K562 (cell line): ENCODE results near the gene GLIPR2. TPM values are rescaled to one million over a fixed set of nuclear protein-coding genes. Genes with fewer than 3 reads are reported as not detected.

Experiments
- ATAC-seq: fragments of 200-7000 bp; cut with Tn5 transposase; 3 replicates; pipeline ENCODE4 v1.9.1; 2020; ENCODE audit warnings: moderate library complexity
- BruUV-seq: library from RNA; stranded (reverse); fragments of 400-500 nt; replicated peaks from 2 replicates; lab custom pipeline; 2021; lab: Mats Ljungman, UMichigan
- CTCF ChIA-PET: fragments of 300-600 bp; formaldehyde crosslinking; extraction: SDS; loops from one replicate; lab custom pipeline; 2021; ENCODE audit warnings: low intra/inter-chr PET ratio; lab: Yijun Ruan, JAX
- POLR2A ChIA-PET: fragments of 300-600, 350-650 bp; sonication (Branson Sonifier 250); formaldehyde crosslinking; extraction: SDS; loops from one replicate; lab custom pipeline; 2021; ENCODE audit warnings: antibody characterized with exemption, inconsistent platforms; lab: Yijun Ruan, JAX
- DNase-seq, 4 experiments: peaks; one replicate each; pipeline versions ENCODE4 v3.0.0 to v3.0.0-alpha.2; 2011 to 2018; ENCODE audit warnings: low spot score in 3 of 4, mixed read lengths in 3 of 4; ENCODE audit errors: extremely low read depth in 1 of 4
- FAIRE-seq: peaks from 2 replicates; lab custom pipeline; 2011; peaks lifted over from hg19 to GRCh38; lab: Jason Lieb, UNC
- H2AFZ ChIP-seq: 2 replicates; pipeline ENCODE4 v1.6.0; 2011; ENCODE audit warnings: low read depth, low read length, control low read depth, inconsistent platforms
- H3K27ac ChIP-seq: fragments of 200-600 bp; 3 replicates; pipeline ENCODE4 v1.8.0; 2011; ENCODE audit warnings: low read depth, mild to moderate bottlenecking, control low read depth, inconsistent platforms, low read length, moderate library complexity, mixed read lengths; ENCODE audit errors: extremely low read depth
- H3K27me3 ChIP-seq, 2 experiments: fragments of 300-600 bp in 1 of 2; 2 replicates in 1 of 2; 3 replicates in 1 of 2; pipeline versions ENCODE4 v1.6.0 to v1.8.0; 2011; ENCODE audit warnings: inconsistent platforms in 2 of 2, low read length in 2 of 2, mild to moderate bottlenecking in 1 of 2, mixed read lengths in 1 of 2, moderate library complexity in 1 of 2; ENCODE audit not compliant: control insufficient read depth in 2 of 2, insufficient read depth in 2 of 2
- H3K36me3 ChIP-seq: fragments of 300-600 bp; 3 replicates; pipeline ENCODE4 v1.8.0; 2011; ENCODE audit warnings: mild to moderate bottlenecking, low read length, inconsistent platforms; ENCODE audit not compliant: control insufficient read depth, insufficient read depth
- H3K4me1 ChIP-seq, 2 experiments: fragments of 200-600 bp in 1 of 2; replicated peaks in 1 of 2; 2 replicates in 1 of 2; 3 replicates in 1 of 2; pipeline versions ENCODE4 v1.5.1 to v1.8.0; 2011; ENCODE audit warnings: inconsistent platforms in 2 of 2, low read length in 2 of 2, mild to moderate bottlenecking in 1 of 2, mixed read lengths in 1 of 2, moderate library complexity in 1 of 2; ENCODE audit not compliant: control insufficient read depth in 2 of 2, insufficient read depth in 2 of 2
- H3K4me2 ChIP-seq: 2 replicates; pipeline ENCODE4 v1.6.1; 2011; ENCODE audit warnings: low read length, control low read depth, inconsistent platforms, mixed read lengths; ENCODE audit not compliant: insufficient read depth
- H3K4me3 ChIP-seq: fragments of 200-600 bp; sonication (generic), shearing (Covaris generic); 2 replicates; pipeline ENCODE4 v1.5.1; 2016; ENCODE audit warnings: control low read depth, inconsistent platforms
- H3K79me2 ChIP-seq: fragments of 200-600 bp; 3 replicates; pipeline ENCODE4 v1.8.0; 2011; ENCODE audit warnings: low read length, inconsistent platforms; ENCODE audit not compliant: control insufficient read depth, insufficient read depth
- H3K9ac ChIP-seq, 2 experiments: 2 replicates each; pipeline versions ENCODE4 v1.6.0 to v1.6.1; 2011; ENCODE audit warnings: low read depth in 2 of 2, low read length in 2 of 2, control low read depth in 1 of 2, inconsistent platforms in 1 of 2, mild to moderate bottlenecking in 1 of 2, mixed read lengths in 1 of 2; ENCODE audit not compliant: insufficient read depth in 1 of 2
- H3K9me1 ChIP-seq: one replicate; pipeline ENCODE4 v1.6.0; 2011; ENCODE audit warnings: inconsistent platforms, mild to moderate bottlenecking, low read length, moderate library complexity; ENCODE audit not compliant: control insufficient read depth, insufficient read depth
- H3K9me3 ChIP-seq: replicated peaks from 2 replicates; pipeline ENCODE4 v1.5.1; 2011; ENCODE audit warnings: low read depth, low read length, inconsistent platforms; ENCODE audit not compliant: control insufficient read depth, insufficient read depth
- H4K20me1 ChIP-seq: replicated peaks from 2 replicates; pipeline ENCODE4 v1.6.1; 2011; ENCODE audit warnings: low read length, inconsistent platforms, mixed read lengths; ENCODE audit not compliant: control insufficient read depth, insufficient read depth
- HOXB6 ChIP-seq: fragments of 250-450 bp; sonication (Bioruptor Pico); IDR thresholded peaks from 2 replicates; pipeline ENCODE4 v1.5.1; 2022; ENCODE audit warnings: mild to moderate bottlenecking, borderline replicate concordance
- JUND ChIP-seq, 2 experiments: IDR thresholded peaks; 2 replicates in 1 of 2; 3 replicates in 1 of 2; pipeline ENCODE4 v1.6.1; 2011; ENCODE audit warnings: borderline replicate concordance in 2 of 2, low read depth in 2 of 2, low read length in 2 of 2, improper control_type of control experiment in 1 of 2, missing biosample characterization in 1 of 2, missing genetic modification characterization in 1 of 2, missing genetic modification reagents in 1 of 2
- MYNN ChIP-seq, 2 experiments: sonication (generic); formaldehyde crosslinking in 1 of 2; IDR thresholded peaks; 2 replicates each; pipeline versions ENCODE4 v1.5.0 to v1.6.1; 2016 to 2020; ENCODE audit warnings: antibody characterized with exemption in 1 of 2, missing genetic modification reagents in 1 of 2
- NFIC ChIP-seq: fragments of 450-650 bp; IDR thresholded peaks from 2 replicates; pipeline ENCODE4 v1.6.1; 2017; ENCODE audit warnings: mild to moderate bottlenecking, inconsistent platforms
- POU5F1 ChIP-seq: fragments of 150-350 bp; IDR thresholded peaks from 2 replicates; pipeline ENCODE4 v1.6.1; 2014; ENCODE audit warnings: borderline replicate concordance, low read length, low read depth, mild to moderate bottlenecking; ENCODE audit not compliant: partially characterized antibody
- RBM34 ChIP-seq: fragments of 200-400 bp; formaldehyde crosslinking; IDR thresholded peaks from 2 replicates; pipeline ENCODE4 v1.6.1; 2018; ENCODE audit warnings: low read length, borderline replicate concordance; ENCODE audit not compliant: insufficient read depth
- TARDBP ChIP-seq: fragments of 450-650 bp; IDR thresholded peaks from 2 replicates; pipeline ENCODE4 v1.6.1; 2016
- ZNF589 ChIP-seq: fragments of 200-800 bp; sonication (Bioruptor generic); IDR thresholded peaks from 2 replicates; pipeline ENCODE4 v1.6.1; 2016; ENCODE audit warnings: low read depth, missing genetic modification characterization, missing compliant biosample characterization
- WGBS: fragments of 100-300 bp; shearing (Covaris generic); methylation state at CpG from one replicate; pipeline ENCODE4 v1.1.6; 2016; ENCODE audit warnings: low coverage, mixed read lengths; ENCODE audit not compliant: insufficient coverage; ENCODE audit errors: missing lambda C conversion rate; 5-methylcytosine and 5-hydroxymethylcytosine counted together
- in situ Hi-C: fragments of 300-500 bp; cut with MboI; formaldehyde crosslinking; loops from 4 replicates; pipeline ENCODE4 v1.15.0; 2018; ENCODE audit warnings: inconsistent platforms, mixed read lengths
- intact Hi-C: fragments of 100-400 bp; cut with micrococcal nuclease; formaldehyde crosslinking; loops from 2 replicates; pipeline ENCODE4 v1.14.2; 2022
- polyA plus RNA-seq, 8 experiments: library from polyadenylated mRNA; depleted of rRNA in 4 of 8; stranded (reverse) in 5 of 8; unstranded in 3 of 8; fragments of >200 nt; fragmentation: Nextera tagmentation in 2 of 8; fragmentation: Illumina TruSeq in 1 of 8; extraction: Ambion mirVana in 2 of 8; extraction: Trizol in 1 of 8; gene quantifications; 2 replicates each; pipeline versions ENCODE4 v1.2.1 to v1.2.3, GENCODE V29; 2011 to 2014; ENCODE audit warnings: inconsistent platforms in 1 of 8, missing spikeins in 1 of 8
- total RNA-seq, 7 experiments: library from RNA; depleted of rRNA in 6 of 7; stranded (reverse); fragments of >200 nt in 6 of 7; fragmentation: Illumina TruSeq in 2 of 7; extraction: Trizol in 2 of 7; gene quantifications; 2 replicates each; pipeline versions ENCODE4 v1.2.1 to v1.2.3, GENCODE V29; 2011 to 2021; ENCODE audit warnings: low replicate concordance in 1 of 7
- TF ChIP-seq, protein P1 (sequence below), 2 experiments: fragments of 150-350 bp in 1 of 2; IDR thresholded peaks; 2 replicates each; pipeline ENCODE4 v1.6.1; 2012 to 2016; ENCODE audit warnings: low read depth in 2 of 2, low read length in 2 of 2, mild to moderate bottlenecking in 1 of 2, moderate library complexity in 1 of 2
- TF ChIP-seq, protein P2 (sequence below): sonication (generic); formaldehyde crosslinking; IDR thresholded peaks from 2 replicates; pipeline ENCODE4 v1.8.0; 2023; ENCODE audit warnings: missing genetic modification reagents, mild to moderate bottlenecking, borderline replicate concordance

The GLIPR2 gene
- total and polyA plus RNA-seq, 9 of the 15 experiments (the other 6 are each of a cell fraction or from before 2014, with no cell fraction given): 1.4 to 8.8 (median 2.9) TPM

DNA sequence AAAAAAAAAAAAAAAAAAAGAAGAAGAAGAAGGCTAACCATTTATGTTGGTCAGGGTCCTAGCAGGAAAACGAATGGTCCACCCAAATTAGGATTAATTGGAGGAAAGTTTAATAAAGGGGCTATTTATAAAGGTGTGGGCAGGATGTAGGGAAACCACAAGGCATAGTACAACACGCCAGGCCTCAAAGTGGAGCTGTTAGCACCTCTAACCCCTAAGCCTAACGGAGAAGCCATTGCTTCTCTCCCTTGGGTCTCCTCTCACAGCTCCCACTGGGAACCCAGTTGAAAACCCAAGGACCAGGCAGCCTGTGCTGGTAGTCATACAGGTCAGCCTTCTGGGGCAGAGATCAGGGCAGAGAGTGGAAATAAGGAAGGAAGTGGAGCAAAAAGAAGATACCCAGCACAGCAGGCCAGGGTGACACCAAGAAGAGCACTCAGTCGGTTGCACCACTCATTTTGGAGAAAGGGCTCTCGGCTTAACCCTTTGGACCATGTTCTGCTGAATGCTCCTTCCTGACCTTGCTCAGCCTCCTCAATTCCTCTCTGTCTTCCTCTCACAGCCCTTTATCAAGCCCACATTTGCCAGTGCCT is 8.8 kb upstream of the GLIPR2 start:
- Histone ChIP-seq H3K4me3 (no peak overlapping the region), H3K9me1 (no peaks in the 10 kb centered on the region), H3K27ac (no peak overlapping the region), H3K4me1 (no peaks in the 10 kb centered on the region; a peak in 2 of 5 replicates), H3K36me3 (no peaks in the 10 kb centered on the region), H3K9me3 (no peaks in the 10 kb centered on the region), H2AFZ (no peak overlapping the region), H3K9ac (no peak overlapping the region), H3K4me2 (no peak overlapping the region), H3K27me3 (no peaks in the 10 kb centered on the region), H4K20me1 (no peaks in the 10 kb centered on the region), H3K79me2 (no peaks in the 10 kb centered on the region)
- in situ Hi-C loops (no loop called here), intact Hi-C loops (no loop called here)
- ChIA-PET CTCF (no interaction called here), POLR2A (interaction anchor here (0.6 to 1.0 kb wide), 4 partner anchors 11 to 163 kb away, joined by 3 read pairs; no protein-coding TSS in a partner anchor)
- BruUV-seq: no TSS peak
- DNase-seq (no peak), ATAC-seq (no peak), FAIRE-seq (no peak)
- 30% methylated on average over 3 of the region's 5 CpGs for WGBS
- TF ChIP-seq POU5F1 (no peak), TARDBP (no peak), RBM34 (no peak), ZNF589 (no peak), NFIC (no peak), HOXB6 (CRISPR knock-in tag) (no peak), MYNN (IDR thresholded peaks at IDR 0.05) (no peak), MYNN (CRISPR knock-in tag; IDR thresholded peaks at IDR 0.05) (no peak), JUND (IDR thresholded peaks at IDR 0.05; ENCODE audit: borderline replicate concordance, low read depth, low read length) (no peak), JUND (tag; IDR thresholded peaks at IDR 0.05; ENCODE audit: borderline replicate concordance, low read depth, low read length) (no peak)
- TF ChIP-seq, protein P1, sequence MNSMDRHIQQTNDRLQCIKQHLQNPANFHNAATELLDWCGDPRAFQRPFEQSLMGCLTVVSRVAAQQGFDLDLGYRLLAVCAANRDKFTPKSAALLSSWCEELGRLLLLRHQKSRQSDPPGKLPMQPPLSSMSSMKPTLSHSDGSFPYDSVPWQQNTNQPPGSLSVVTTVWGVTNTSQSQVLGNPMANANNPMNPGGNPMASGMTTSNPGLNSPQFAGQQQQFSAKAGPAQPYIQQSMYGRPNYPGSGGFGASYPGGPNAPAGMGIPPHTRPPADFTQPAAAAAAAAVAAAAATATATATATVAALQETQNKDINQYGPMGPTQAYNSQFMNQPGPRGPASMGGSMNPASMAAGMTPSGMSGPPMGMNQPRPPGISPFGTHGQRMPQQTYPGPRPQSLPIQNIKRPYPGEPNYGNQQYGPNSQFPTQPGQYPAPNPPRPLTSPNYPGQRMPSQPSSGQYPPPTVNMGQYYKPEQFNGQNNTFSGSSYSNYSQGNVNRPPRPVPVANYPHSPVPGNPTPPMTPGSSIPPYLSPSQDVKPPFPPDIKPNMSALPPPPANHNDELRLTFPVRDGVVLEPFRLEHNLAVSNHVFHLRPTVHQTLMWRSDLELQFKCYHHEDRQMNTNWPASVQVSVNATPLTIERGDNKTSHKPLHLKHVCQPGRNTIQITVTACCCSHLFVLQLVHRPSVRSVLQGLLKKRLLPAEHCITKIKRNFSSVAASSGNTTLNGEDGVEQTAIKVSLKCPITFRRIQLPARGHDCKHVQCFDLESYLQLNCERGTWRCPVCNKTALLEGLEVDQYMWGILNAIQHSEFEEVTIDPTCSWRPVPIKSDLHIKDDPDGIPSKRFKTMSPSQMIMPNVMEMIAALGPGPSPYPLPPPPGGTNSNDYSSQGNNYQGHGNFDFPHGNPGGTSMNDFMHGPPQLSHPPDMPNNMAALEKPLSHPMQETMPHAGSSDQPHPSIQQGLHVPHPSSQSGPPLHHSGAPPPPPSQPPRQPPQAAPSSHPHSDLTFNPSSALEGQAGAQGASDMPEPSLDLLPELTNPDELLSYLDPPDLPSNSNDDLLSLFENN (IDR thresholded peaks at IDR 0.05; ENCODE audit: low read depth in 2 of 2, low read length in 2 of 2): no peak
- TF ChIP-seq, protein P2, sequence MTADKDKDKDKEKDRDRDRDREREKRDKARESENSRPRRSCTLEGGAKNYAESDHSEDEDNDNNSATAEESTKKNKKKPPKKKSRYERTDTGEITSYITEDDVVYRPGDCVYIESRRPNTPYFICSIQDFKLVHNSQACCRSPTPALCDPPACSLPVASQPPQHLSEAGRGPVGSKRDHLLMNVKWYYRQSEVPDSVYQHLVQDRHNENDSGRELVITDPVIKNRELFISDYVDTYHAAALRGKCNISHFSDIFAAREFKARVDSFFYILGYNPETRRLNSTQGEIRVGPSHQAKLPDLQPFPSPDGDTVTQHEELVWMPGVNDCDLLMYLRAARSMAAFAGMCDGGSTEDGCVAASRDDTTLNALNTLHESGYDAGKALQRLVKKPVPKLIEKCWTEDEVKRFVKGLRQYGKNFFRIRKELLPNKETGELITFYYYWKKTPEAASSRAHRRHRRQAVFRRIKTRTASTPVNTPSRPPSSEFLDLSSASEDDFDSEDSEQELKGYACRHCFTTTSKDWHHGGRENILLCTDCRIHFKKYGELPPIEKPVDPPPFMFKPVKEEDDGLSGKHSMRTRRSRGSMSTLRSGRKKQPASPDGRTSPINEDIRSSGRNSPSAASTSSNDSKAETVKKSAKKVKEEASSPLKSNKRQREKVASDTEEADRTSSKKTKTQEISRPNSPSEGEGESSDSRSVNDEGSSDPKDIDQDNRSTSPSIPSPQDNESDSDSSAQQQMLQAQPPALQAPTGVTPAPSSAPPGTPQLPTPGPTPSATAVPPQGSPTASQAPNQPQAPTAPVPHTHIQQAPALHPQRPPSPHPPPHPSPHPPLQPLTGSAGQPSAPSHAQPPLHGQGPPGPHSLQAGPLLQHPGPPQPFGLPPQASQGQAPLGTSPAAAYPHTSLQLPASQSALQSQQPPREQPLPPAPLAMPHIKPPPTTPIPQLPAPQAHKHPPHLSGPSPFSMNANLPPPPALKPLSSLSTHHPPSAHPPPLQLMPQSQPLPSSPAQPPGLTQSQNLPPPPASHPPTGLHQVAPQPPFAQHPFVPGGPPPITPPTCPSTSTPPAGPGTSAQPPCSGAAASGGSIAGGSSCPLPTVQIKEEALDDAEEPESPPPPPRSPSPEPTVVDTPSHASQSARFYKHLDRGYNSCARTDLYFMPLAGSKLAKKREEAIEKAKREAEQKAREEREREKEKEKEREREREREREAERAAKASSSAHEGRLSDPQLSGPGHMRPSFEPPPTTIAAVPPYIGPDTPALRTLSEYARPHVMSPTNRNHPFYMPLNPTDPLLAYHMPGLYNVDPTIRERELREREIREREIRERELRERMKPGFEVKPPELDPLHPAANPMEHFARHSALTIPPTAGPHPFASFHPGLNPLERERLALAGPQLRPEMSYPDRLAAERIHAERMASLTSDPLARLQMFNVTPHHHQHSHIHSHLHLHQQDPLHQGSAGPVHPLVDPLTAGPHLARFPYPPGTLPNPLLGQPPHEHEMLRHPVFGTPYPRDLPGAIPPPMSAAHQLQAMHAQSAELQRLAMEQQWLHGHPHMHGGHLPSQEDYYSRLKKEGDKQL (CRISPR knock-in tag): no peak
